HG02970 (cell line): ENCODE results near the gene PQBP1.

Experiments
- ATAC-seq: cut with Tn5 transposase; IDR thresholded peaks from one replicate; pipeline ENCODE4 v1.9.1; 2021; ENCODE audit warnings: mild to moderate bottlenecking, moderate library complexity, moderate number of reproducible peaks; ENCODE audit not compliant: unreplicated experiment, low FRiP score

The PQBP1 gene

DNA sequence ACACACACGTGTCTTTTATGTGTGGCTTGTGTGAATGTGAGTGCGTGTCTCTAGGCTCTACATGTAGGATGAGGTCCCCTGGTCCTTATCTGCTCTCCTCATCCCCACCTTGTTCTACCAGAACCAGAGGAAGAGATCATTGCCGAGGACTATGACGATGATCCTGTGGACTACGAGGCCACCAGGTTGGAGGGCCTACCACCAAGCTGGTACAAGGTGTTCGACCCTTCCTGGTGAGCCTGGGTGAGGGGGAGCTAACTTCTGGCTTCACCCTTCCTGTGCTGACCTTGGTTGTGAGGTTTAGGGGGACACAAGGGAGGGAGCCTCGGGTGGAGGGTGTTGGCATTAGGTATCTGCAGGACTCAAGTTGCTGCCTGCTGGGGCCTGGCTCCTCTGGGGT lies 3.3 kb downstream of the PQBP1 start:
- no peak for ATAC-seq

- no peak for ATAC-seq
Measured at GRCh38 chrX:48902135-48902534, 4.4 kb downstream of the PQBP1 start.

DNA sequence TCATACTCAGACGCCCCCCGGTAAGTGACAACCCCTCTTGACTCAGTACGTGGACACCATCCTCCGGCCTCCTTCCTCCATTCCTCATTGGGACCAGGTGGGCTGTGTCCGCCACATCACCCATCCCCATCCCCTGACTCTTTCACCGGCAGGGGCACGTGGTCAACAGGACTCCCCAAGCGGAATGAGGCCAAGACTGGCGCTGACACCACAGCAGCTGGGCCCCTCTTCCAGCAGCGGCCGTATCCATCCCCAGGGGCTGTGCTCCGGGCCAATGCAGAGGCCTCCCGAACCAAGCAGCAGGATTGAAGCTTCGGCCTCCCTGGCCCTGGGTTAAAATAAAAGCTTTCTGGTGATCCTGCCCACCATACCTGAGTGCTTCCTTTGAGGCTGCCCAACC lies 5.0 kb downstream of the PQBP1 start:
- no peak for ATAC-seq

GRCh38 chrX:48903290-48903689 lies 5.6 kb downstream of the PQBP1 start:
- ATAC-seq = no peak

DNA sequence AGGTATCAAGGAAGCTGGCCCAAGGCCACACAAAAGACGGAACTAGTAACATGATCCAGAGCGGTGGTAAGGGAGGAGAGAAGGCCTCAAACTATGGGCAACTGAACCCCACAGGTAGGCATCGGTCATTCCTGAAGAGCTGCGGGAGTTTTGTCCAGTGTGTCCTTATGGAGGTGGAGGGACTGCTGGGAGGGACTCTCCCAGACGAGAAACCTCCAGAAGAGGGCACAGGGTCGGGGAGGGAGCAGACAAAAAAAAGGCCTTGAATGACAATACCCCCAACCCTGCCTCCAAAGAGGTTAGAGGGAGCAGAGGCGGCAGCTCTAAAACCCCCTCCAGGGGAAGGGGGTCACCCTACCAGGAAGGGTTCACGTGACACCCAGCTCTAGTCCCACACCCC lies 6.5 kb downstream of the PQBP1 start:
- no peak for ATAC-seq

- no peak for ATAC-seq
Measured at GRCh38 chrX:48904626-48905025, 6.9 kb downstream of the PQBP1 start.

DNA sequence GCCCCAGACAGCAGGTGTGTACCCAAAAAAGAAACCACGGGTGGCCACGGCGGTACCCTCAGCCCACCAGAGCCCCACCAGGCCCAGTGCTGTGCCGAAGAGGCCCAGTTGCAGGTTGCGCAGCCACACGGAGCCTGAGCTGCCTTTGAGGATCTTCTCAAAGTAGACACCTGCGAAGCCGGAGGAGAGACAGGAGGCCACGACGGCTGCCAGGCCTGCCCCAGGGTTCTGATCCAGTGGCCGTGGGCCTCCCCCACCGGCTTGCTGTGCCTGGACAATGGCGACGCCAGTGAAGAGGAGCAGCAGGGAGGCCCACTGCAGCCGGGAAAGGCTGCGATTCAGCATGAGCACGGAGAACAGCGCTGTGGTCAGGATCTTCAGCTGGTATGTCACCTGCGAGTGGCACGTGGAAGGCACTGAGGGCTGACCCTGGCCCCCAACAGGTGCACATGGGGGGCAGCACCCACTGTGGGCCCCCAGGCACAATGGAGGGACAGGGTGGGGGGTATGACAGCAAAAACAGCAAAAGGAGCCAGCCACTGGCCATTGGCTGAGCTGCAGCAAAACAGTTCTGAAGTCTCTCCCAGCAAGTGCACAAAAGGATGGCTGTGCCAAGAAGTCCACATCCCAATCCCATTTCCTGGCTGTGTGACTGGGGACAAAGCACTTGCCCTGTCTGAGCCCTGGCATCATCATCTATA lies 7.5 kb downstream of the PQBP1 start:
- ATAC-seq = no peak

GRCh38 chrX:48908600-48908999 lies 10.9 kb downstream of the PQBP1 start:
- ATAC-seq = no peak

GRCh38 chrX:48909703-48910294 lies 12.1 kb downstream of the PQBP1 start:
- no peak for ATAC-seq

DNA sequence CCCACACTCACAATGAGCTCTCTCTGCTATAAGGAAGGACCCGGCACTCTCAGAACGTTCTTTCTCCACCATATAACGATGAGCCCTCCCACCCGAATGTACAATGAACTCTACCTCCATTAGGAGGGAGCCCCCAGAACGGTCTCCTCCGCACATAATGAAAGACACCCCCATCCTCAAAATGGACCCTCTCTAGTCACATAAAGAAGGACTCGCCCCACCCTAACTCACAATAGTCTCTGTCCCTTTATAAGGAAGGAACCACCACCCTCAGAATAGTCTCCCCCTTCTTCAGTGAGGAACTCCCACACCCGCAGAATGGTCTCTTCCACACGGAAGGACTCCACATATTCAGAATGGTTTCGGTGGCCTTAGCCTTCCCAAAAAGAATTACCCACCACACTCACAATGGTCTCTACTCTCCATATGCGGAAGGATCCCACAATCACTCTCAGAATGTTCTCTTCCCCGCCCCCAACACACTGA lies 13.2 kb downstream of the PQBP1 start:
- ATAC-seq = no peak

- peak; percentile 51 for ATAC-seq
Measured at GRCh38 chrX:48911412-48912182, 13.9 kb downstream of the PQBP1 start, which contains the start of gene SLC35A2. SLC35A2 (minus strand) TSS chrX:48911646; CDS start chrX:48911636, 10 bp downstream.

DNA sequence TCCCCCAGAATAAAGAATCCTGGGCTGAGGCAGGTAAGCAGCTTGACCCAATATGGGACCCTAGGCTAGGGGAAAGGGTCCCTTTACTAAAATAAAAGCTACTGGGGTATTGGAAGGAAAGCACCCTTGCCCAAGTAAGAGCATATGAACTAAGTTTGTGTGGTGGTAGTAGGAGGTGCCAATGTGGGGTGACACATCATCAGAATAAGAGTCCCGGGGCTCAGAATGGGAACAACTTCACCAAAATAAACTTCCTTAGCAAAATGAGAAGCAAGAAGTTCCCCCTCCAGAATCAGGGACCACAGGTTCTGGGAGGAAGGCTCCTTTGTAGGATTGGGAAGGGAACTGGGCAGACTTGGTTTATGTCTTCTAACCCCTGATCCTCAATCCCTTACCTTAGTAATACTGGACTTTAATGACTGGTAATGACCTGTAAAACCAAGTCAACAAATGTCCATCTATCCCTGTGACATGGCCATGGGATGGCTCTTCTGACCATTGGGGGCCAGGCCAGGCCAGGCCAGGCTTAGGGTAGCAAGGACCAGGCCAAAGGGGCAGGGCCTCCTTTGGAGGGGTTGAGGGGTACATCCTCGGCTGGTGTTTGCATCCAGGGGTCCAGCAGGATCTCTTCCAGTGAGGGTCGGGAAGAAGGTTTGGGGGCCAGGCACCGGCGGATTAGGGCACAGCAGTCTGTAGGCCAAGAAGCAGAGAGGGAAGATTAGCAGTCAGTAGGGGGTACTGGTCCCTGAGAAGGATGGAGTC lies 16.1 kb downstream of the PQBP1 start:
- no peak for ATAC-seq

GRCh38 chrX:48914593-48915493 lies 17.1 kb downstream of the PQBP1 start:
- ATAC-seq = no peak

DNA sequence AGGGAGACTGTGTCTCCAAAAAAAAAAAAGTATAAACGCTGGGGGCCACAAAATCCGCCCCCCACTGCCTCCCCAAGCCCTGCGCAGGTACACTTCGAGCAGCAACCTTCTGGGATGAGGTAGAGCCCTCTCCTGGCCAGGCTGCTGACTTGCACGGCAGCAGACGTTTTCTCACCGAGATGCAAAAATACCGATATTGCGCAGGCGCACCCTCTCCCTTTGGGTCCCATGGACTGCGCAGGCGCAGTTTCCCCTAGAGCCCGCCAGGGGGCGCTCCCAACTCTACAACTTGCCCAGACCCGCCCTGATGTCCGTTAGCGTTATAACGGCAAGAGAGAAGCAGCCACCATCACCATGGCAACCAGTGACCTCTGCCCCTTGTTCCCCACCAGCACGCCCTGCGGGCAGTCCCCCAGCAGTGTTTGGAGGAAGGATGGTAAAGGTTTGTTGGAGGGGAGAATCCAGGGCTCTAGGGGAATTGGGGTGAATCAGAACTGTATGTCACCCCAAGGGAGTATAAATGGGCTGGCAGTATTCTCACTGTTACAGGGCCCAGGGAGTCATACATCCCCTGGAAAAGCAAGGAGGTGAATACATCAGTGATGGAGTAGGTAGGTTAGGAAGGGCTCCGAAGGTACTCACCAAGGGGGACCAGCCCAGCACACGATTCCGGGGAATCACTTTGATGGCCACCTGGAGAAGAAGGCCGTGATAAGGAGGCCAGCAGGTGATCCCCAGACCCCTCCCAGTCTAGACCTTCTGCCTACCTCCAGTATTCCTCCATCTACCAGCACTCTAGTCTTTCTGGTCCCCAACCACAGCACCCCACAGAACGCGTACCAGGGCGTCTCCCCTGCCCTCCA lies 19.6 kb downstream of the PQBP1 start:
- no peak for ATAC-seq

- no peak for ATAC-seq
Measured at GRCh38 chrX:48918301-48918642, 20.5 kb downstream of the PQBP1 start.

GRCh38 chrX:48918643-48919340 lies 21.1 kb downstream of the PQBP1 start, which contains the start of gene PIM2:
PIM2 (minus strand) TSS chrX:48919024; CDS start chrX:48918834, 190 bp downstream.
- ATAC-seq = peak; percentile 59

DNA sequence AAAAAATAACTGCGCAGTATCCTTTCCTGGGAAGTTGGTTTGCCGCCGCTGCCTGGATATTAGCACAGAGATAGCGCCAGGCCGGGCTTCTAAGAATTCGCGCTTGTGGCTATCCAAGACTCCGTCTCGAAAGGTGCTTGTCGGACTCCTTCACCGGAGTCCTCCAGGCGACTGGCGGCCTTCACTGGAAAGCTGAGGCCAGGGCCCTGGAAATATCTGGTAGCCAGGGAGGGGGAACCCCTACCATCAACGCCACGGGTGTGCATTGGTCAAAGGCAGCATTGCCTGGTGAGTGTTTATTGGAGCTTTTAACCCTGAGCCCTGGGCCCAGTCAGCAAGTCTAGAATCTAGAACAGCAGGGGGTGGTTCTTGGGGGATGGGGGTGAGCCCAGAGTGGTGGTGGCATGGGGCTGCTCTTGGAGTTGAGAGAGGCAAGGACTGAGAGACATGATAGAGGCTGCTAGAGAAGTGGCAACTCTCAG lies 21.7 kb downstream of the PQBP1 start:
- ATAC-seq = no peak
